Activated CD4-positive, alpha-beta T cell treated with anti-CD3 and anti-CD28 coated beads, Interleukin-2, amount 50 U/mL, for 4 hours (primary cell): ENCODE results near the gene ASB1.

Experiments
- DNase-seq, 2 experiments: peaks; one replicate each; pipeline ENCODE4 v3.0.0-alpha.2; 2020

Gene ASB1

GRCh38 chr2:238498188-238498587 is 71.5 kb downstream of the ASB1 start:
- DNase-seq: no peak

GRCh38 chr2:238498691-238499295 is 72.1 kb downstream of the ASB1 start:
- DNase-seq: no peak

GRCh38 chr2:238499731-238500580 is 73.2 kb downstream of the ASB1 start:
- no peak for DNase-seq

GRCh38 chr2:238501311-238501710 is 74.6 kb downstream of the ASB1 start:
- DNase-seq: no peak
